H1 (cell line): Measurements from ENCODE around the gene CUX1. TPM values are rescaled to one million over a fixed set of nuclear protein-coding genes. Genes with fewer than 3 reads are reported as not detected.
A peak's percentile ranks its signal among the peaks of the same experiment; 100 is the strongest.

Source experiments
- CTCF ChIA-PET: fragments of 300-600 bp; sonication (Branson Sonifier 250); formaldehyde crosslinking; loops from one replicate; lab custom pipeline; 2021; ENCODE audit not compliant: partially characterized antibody; lab: Charles Lee
- POLR2A ChIA-PET: fragments of 300-600 bp; sonication (Branson Sonifier 250); formaldehyde crosslinking; loops from one replicate; lab custom pipeline; 2021; ENCODE audit warnings: inconsistent platforms; ENCODE audit not compliant: partially characterized antibody; lab: Charles Lee
- DNase-seq, 2 experiments: peaks; one replicate each; pipeline versions ENCODE4 v3.0.0 to v3.0.0-alpha.2; 2010 to 2022; ENCODE audit warnings: low spot score in 2 of 2, low read depth in 1 of 2, mixed read lengths in 1 of 2
- FAIRE-seq: peaks from 2 replicates; lab custom pipeline; 2011; peaks lifted over from hg19 to GRCh38; lab: Jason Lieb, UNC
- H2AFZ ChIP-seq: 2 replicates; pipeline ENCODE4 v1.8.1; 2012; ENCODE audit warnings: low read length, inconsistent platforms
- H2AK5ac ChIP-seq: 2 replicates; pipeline ENCODE4 v1.6.1; 2013; ENCODE audit warnings: low read depth, low read length
- H2BK120ac ChIP-seq: replicated peaks from 2 replicates; pipeline ENCODE3; 2013; ENCODE audit warnings: low read depth, low read length, inconsistent platforms
- H2BK12ac ChIP-seq: 2 replicates; pipeline ENCODE4 v1.6.1; 2013; ENCODE audit warnings: low read depth, low read length
- H2BK15ac ChIP-seq: 2 replicates; pipeline ENCODE4 v1.6.1; 2013; ENCODE audit warnings: low read length
- H2BK20ac ChIP-seq: 2 replicates; pipeline ENCODE4 v1.6.1; 2013; ENCODE audit warnings: low read length
- H2BK5ac ChIP-seq: 2 replicates; pipeline ENCODE4 v1.6.1; 2013; ENCODE audit warnings: low read depth, low read length
- H3K14ac ChIP-seq: 2 replicates; pipeline ENCODE4 v1.6.1; 2013; ENCODE audit warnings: inconsistent platforms; ENCODE audit not compliant: insufficient read length
- H3K18ac ChIP-seq: 2 replicates; pipeline ENCODE4 v1.6.1; 2013; ENCODE audit warnings: low read length; ENCODE audit errors: extremely low read depth
- H3K23ac ChIP-seq: 2 replicates; pipeline ENCODE4 v1.6.1; 2013; ENCODE audit warnings: inconsistent platforms; ENCODE audit not compliant: insufficient read length
- H3K23me2 ChIP-seq: 2 replicates; pipeline ENCODE4 v1.6.1; 2013; ENCODE audit warnings: low read depth, low read length
- H3K27ac ChIP-seq: 2 replicates; pipeline ENCODE4 v1.6.1; 2011; ENCODE audit warnings: low read depth, low read length, inconsistent platforms
- H3K27me3 ChIP-seq, 4 experiments: replicated peaks in 1 of 4; 1 replicate in 1 of 4; 2 replicates in 3 of 4; pipeline versions ENCODE4 v1.6.1 to v1.8.1; 2011 to 2013; ENCODE audit warnings: low read length in 3 of 4, mild to moderate bottlenecking in 3 of 4, inconsistent platforms in 2 of 4, mixed read lengths in 2 of 4, moderate library complexity in 1 of 4; ENCODE audit not compliant: control insufficient read depth in 3 of 4, insufficient read depth in 3 of 4; ENCODE audit errors: extremely low read depth in 1 of 4
- H3K36me3 ChIP-seq, 4 experiments: 2 replicates each; pipeline versions ENCODE4 v1.6.1 to v1.8.1; 2011 to 2013; ENCODE audit warnings: mild to moderate bottlenecking in 4 of 4, low read length in 3 of 4, moderate library complexity in 2 of 4, control low read depth in 1 of 4, inconsistent platforms in 1 of 4; ENCODE audit not compliant: insufficient read depth in 4 of 4, control insufficient read depth in 2 of 4
- H3K4ac ChIP-seq: replicated peaks from 2 replicates; pipeline ENCODE3; 2013; ENCODE audit warnings: low read length, low read depth, mixed read lengths, inconsistent platforms; ENCODE audit not compliant: insufficient read length
- H3K4me1 ChIP-seq, 4 experiments: replicated peaks in 1 of 4; 1 replicate in 1 of 4; 2 replicates in 3 of 4; pipeline versions ENCODE4 v1.6.1 to v1.8.1; 2011 to 2013; ENCODE audit warnings: low read length in 3 of 4, inconsistent platforms in 2 of 4, mixed read lengths in 1 of 4; ENCODE audit not compliant: insufficient read depth in 4 of 4, control insufficient read depth in 3 of 4
- H3K4me2 ChIP-seq, 2 experiments: 2 replicates each; pipeline versions ENCODE4 v1.6.1 to v1.8.1; 2011 to 2013; ENCODE audit warnings: low read depth in 2 of 2, low read length in 2 of 2, control low read depth in 1 of 2, inconsistent platforms in 1 of 2, mild to moderate bottlenecking in 1 of 2; ENCODE audit not compliant: insufficient read depth in 1 of 2
- H3K4me3 ChIP-seq, 4 experiments: fragments of 200-600, 300-600 bp in 1 of 4; sonication (generic), shearing (Covaris generic), sonication (Bioruptor Twin) in 1 of 4; 2 replicates each; pipeline versions ENCODE4 v1.5.1 to v1.8.1; 2011 to 2016; ENCODE audit warnings: low read length in 4 of 4, low read depth in 3 of 4, control low read depth in 2 of 4, inconsistent platforms in 2 of 4, mild to moderate bottlenecking in 2 of 4, mixed read lengths in 1 of 4, moderate library complexity in 1 of 4; ENCODE audit not compliant: insufficient read depth in 2 of 4; ENCODE audit errors: extremely low read depth in 1 of 4
- H3K56ac ChIP-seq: replicated peaks from 2 replicates; pipeline ENCODE3; 2013; ENCODE audit warnings: low read depth, mild to moderate bottlenecking, mixed read lengths, low read length, inconsistent platforms; ENCODE audit not compliant: insufficient read length
- H3K79me1 ChIP-seq: 2 replicates; pipeline ENCODE4 v1.6.1; 2013; ENCODE audit warnings: low read depth, low read length, control low read depth
- H3K79me2 ChIP-seq, 2 experiments: 2 replicates each; pipeline versions ENCODE4 v1.6.1 to v1.8.1; 2012 to 2013; ENCODE audit warnings: low read length in 2 of 2, mild to moderate bottlenecking in 2 of 2, inconsistent platforms in 1 of 2; ENCODE audit not compliant: insufficient read depth in 2 of 2, control insufficient read depth in 1 of 2
- H3K9ac ChIP-seq, 4 experiments: replicated peaks in 1 of 4; 1 replicate in 1 of 4; 2 replicates in 3 of 4; pipeline versions ENCODE4 v1.6.1 to v1.8.1; 2011 to 2013; ENCODE audit warnings: low read depth in 3 of 4, low read length in 3 of 4, control low read depth in 2 of 4, mild to moderate bottlenecking in 2 of 4, moderate library complexity in 2 of 4, inconsistent platforms in 1 of 4; ENCODE audit errors: extremely low read depth in 1 of 4
- H3K9me3 ChIP-seq, 2 experiments: 2 replicates each; pipeline versions ENCODE4 v1.6.1 to v1.8.1; 2012 to 2013; ENCODE audit warnings: mild to moderate bottlenecking in 2 of 2, moderate library complexity in 2 of 2, control low read depth in 1 of 2, inconsistent platforms in 1 of 2, low read depth in 1 of 2, low read length in 1 of 2, mixed read lengths in 1 of 2; ENCODE audit not compliant: insufficient read depth in 2 of 2
- H4K20me1 ChIP-seq, 2 experiments: replicated peaks in 1 of 2; 2 replicates each; pipeline versions ENCODE3 to v1.8.1; 2011 to 2013; ENCODE audit warnings: inconsistent platforms in 2 of 2, low read length in 2 of 2, mild to moderate bottlenecking in 1 of 2; ENCODE audit not compliant: insufficient read depth in 2 of 2, control insufficient read depth in 1 of 2
- H4K5ac ChIP-seq: 2 replicates; pipeline ENCODE4 v1.6.1; 2013; ENCODE audit warnings: low read length, low read depth, mixed read lengths, inconsistent platforms; ENCODE audit not compliant: insufficient read length
- H4K8ac ChIP-seq: 2 replicates; pipeline ENCODE4 v1.8.0; 2013; ENCODE audit warnings: mild to moderate bottlenecking, moderate library complexity, low read length, inconsistent platforms; ENCODE audit not compliant: insufficient read depth; ENCODE audit errors: extremely low read depth
- H4K91ac ChIP-seq: replicated peaks from 2 replicates; pipeline ENCODE3; 2013; ENCODE audit warnings: low read length, mixed read lengths, inconsistent platforms; ENCODE audit not compliant: insufficient read length
- HDAC2 ChIP-seq, 2 experiments: fragments of 300-600 bp in 1 of 2; sonication (generic) in 1 of 2; IDR thresholded peaks; 2 replicates each; pipeline ENCODE4 v1.6.1; 2011 to 2012; ENCODE audit warnings: low read depth in 2 of 2, low read length in 2 of 2, mild to moderate bottlenecking in 2 of 2, moderate library complexity in 2 of 2, borderline replicate concordance in 1 of 2, inconsistent platforms in 1 of 2
- KDM1A ChIP-seq: fragments of 200-600, 300-600 bp; sonication (generic); IDR thresholded peaks from 2 replicates; pipeline ENCODE4 v1.7.1; 2016; ENCODE audit warnings: mild to moderate bottlenecking, low read length, borderline replicate concordance
- RNF2 ChIP-seq: fragments of 200-900, 300-1000 bp; sonication (generic); IDR thresholded peaks from 2 replicates; pipeline ENCODE4 v1.7.1; 2016; ENCODE audit warnings: borderline replicate concordance, low read depth, mild to moderate bottlenecking, antibody characterized with exemption, low read length; ENCODE audit not compliant: poor library complexity, severe bottlenecking; ENCODE audit errors: missing control alignments
- WGBS, 2 experiments: shearing (Covaris generic) in 1 of 2; methylation state at CpG; one replicate each; pipeline versions ENCODE4 v1.1.6 to v1.1.7; 2013 to 2015; ENCODE audit warnings: low lambda C conversion rate in 2 of 2, mixed read lengths in 2 of 2, inconsistent platforms in 1 of 2, low coverage in 1 of 2, missing lambda C conversion rate in 1 of 2; ENCODE audit not compliant: insufficient replicate concordance in 2 of 2, insufficient coverage in 1 of 2, insufficient read length in 1 of 2; ENCODE audit errors: extremely low coverage in 1 of 2, missing lambda C conversion rate in 1 of 2; 5-methylcytosine and 5-hydroxymethylcytosine counted together
- polyA plus RNA-seq, 7 experiments: library from polyadenylated mRNA; depleted of rRNA in 3 of 7; stranded (reverse) in 5 of 7; unstranded in 2 of 7; fragments of >200 nt in 5 of 7; fragments of 200-250 nt in 2 of 7; gene quantifications; 1 replicate in 5 of 7; 2 replicates in 1 of 7; 4 replicates in 1 of 7; pipeline versions ENCODE4 v1.2.1 to v1.2.3, GENCODE V29; 2011 to 2013; ENCODE audit warnings: missing spikeins in 2 of 7, mixed read lengths in 2 of 7
- total RNA-seq: library from RNA; stranded (reverse); fragmentation: NEBNext Ultra II Directional; extraction: Animal tissue kit (Norgen Biotek cat#: 25700); gene quantifications from 2 replicates; pipeline ENCODE4 v1.2.1, GENCODE V29; 2021

CUX1 gene
- total and polyA plus RNA-seq, 2 of the 8 experiments (the other 6 are each of a cell fraction or from before 2014, with no cell fraction given), result 21.6 to 65.9 TPM

GRCh38 chr7:102310414-102310815 is 493.0 kb downstream of the CUX1 start:
- no peaks in the 10 kb centered on the region for H3K79me1 ChIP-seq
- peaks cover 5 to 13% (median 9%) of the 10 kb centered on the region in 4 experiments for H3K4me1 ChIP-seq
- H3K36me3 ChIP-seq, result peaks cover 2 to 5% (median 4%) of the 10 kb centered on the region in 4 experiments; a peak in 3 of 8 replicates
- H2AFZ ChIP-seq, result no peak overlapping the region
- H3K23me2 ChIP-seq, result no peaks in the 10 kb centered on the region
- H2BK12ac ChIP-seq, result no peak overlapping the region
- no peaks in the 10 kb centered on the region for H3K27me3 ChIP-seq
- POLR2A ChIA-PET, result no interaction called here
- no peak overlapping the region for H3K4me2 ChIP-seq
- no peak overlapping the region for H4K5ac ChIP-seq
- no peak overlapping the region for H2BK20ac ChIP-seq
- H3K79me2 ChIP-seq, result no peaks in the 10 kb centered on the region; a peak in 1 of 4 replicates
- 96% methylated on average over 9 of the region's 9 CpGs; no CpG with 5 or more reads in 1 of the 2 experiments for WGBS, 2 experiments
- H2BK5ac ChIP-seq, result no peak overlapping the region
- H4K91ac ChIP-seq, result no peak overlapping the region
- no peak overlapping the region for H3K9ac ChIP-seq
- no peak overlapping the region for H2AK5ac ChIP-seq
- TF ChIP-seq RNF2 (no peak), KDM1A (peak; percentile 70; the same call in 1 of the 2 replicates), HDAC2 (IDR thresholded peaks at IDR 0.05; ENCODE audit: borderline replicate concordance in 1 of 2, low read depth in 2 of 2, low read length in 2 of 2) (peak in 1 of 2 experiments; percentile 47; a peak in 1 of 4 replicates)
- TF ChIP-seq, all 59 proteins: peak for 2
- Histone ChIP-seq H2BK15ac (no peak overlapping the region), H3K4me3 (no peak overlapping the region), H3K27ac (no peak overlapping the region), H3K56ac (no peak overlapping the region), H3K14ac (no peak overlapping the region), H2BK120ac (no peak overlapping the region), H3K4ac (no peak overlapping the region), H4K8ac (no peak overlapping the region), H3K9me3 (no peaks in the 10 kb centered on the region), H4K20me1 (peaks cover 0 to 3% of the 10 kb centered on the region in 2 experiments), H3K23ac (no peak overlapping the region), H3K18ac (no peak overlapping the region)
- CTCF ChIA-PET, result interaction anchor here (0.6 to 12.9 kb wide), 4 partner anchors 9 to 726 kb away, joined by 3 to 134 read pairs (median 8); no protein-coding TSS in a partner anchor
- DNase-seq (no peak), FAIRE-seq (no peak)
